Neural cell (in vitro differentiated cells): ENCODE measurements around the gene TMEM132C. TPM values are rescaled to one million over a fixed set of nuclear protein-coding genes. Genes with fewer than 3 reads are reported as not detected.

ENCODE experiments used
- H2AFZ ChIP-seq: fragments of 200-600, 300-800 bp; sonication (generic), shearing (Covaris generic); 2 replicates; pipeline ENCODE4 v1.6.0; 2014; ENCODE audit warnings: low read depth, mild to moderate bottlenecking, antibody characterized with exemption, low read length, moderate library complexity
- H3F3A ChIP-seq: fragments of 200-600 bp; shearing (Covaris generic); 2 replicates; pipeline ENCODE4 v1.6.1; 2016; ENCODE audit warnings: mild to moderate bottlenecking, moderate library complexity, mixed read lengths, antibody characterized with exemption, low read length; ENCODE audit not compliant: insufficient read depth, poor library complexity, severe bottlenecking
- H3K27ac ChIP-seq: fragments of 200-600, 300-800 bp; sonication (generic), shearing (Covaris generic); 2 replicates; pipeline ENCODE4 v1.5.1; 2014; ENCODE audit warnings: mild to moderate bottlenecking, low read length, moderate library complexity
- H3K27me3 ChIP-seq: fragments of 300-800, 200-600 bp; sonication (generic), shearing (Covaris generic); 2 replicates; pipeline ENCODE4 v1.6.0; 2014; ENCODE audit warnings: mild to moderate bottlenecking, low read depth, low read length, moderate library complexity; ENCODE audit not compliant: insufficient read depth
- H3K36me3 ChIP-seq: fragments of 300-800, 200-600 bp; sonication (generic), shearing (Covaris generic); 2 replicates; pipeline ENCODE4 v1.5.1; 2014; ENCODE audit warnings: mild to moderate bottlenecking, antibody characterized with exemption, low read length, moderate library complexity; ENCODE audit not compliant: insufficient read depth
- H3K4me2 ChIP-seq: fragments of 300-800, 200-600 bp; sonication (generic), shearing (Covaris generic); 2 replicates; pipeline ENCODE4 v1.6.0; 2014; ENCODE audit warnings: mild to moderate bottlenecking, low read length
- H3K4me3 ChIP-seq: fragments of 300-800, 200-600 bp; sonication (generic), shearing (Covaris generic); 2 replicates; pipeline ENCODE4 v1.5.1; 2014; ENCODE audit warnings: mild to moderate bottlenecking, low read length, moderate library complexity
- H3K79me2 ChIP-seq: fragments of 200-600 bp; shearing (Covaris generic); replicated peaks from 2 replicates; pipeline ENCODE4 v1.6.0; 2014; ENCODE audit warnings: mild to moderate bottlenecking, low read length, moderate library complexity; ENCODE audit not compliant: insufficient read depth
- H3K9ac ChIP-seq: fragments of 300-800, 200-600 bp; sonication (generic), shearing (Covaris generic); 2 replicates; pipeline ENCODE4 v1.6.1; 2016; ENCODE audit warnings: mild to moderate bottlenecking, low read length, mixed read lengths
- H3K9me2 ChIP-seq: fragments of 200-600 bp; shearing (Covaris generic); 2 replicates; pipeline ENCODE4 v1.6.1; 2016; ENCODE audit warnings: mild to moderate bottlenecking, low read length, mixed read lengths; ENCODE audit not compliant: insufficient read depth
- H3K9me3 ChIP-seq: fragments of 200-600, 300-800 bp; sonication (generic), shearing (Covaris generic); 2 replicates; pipeline ENCODE4 v1.6.1; 2016; ENCODE audit warnings: mild to moderate bottlenecking, mixed run types, low read length, moderate library complexity, mixed read lengths
- H4K20me1 ChIP-seq: fragments of 200-600 bp; shearing (Covaris generic); 2 replicates; pipeline ENCODE4 v1.6.1; 2016; ENCODE audit warnings: mild to moderate bottlenecking, mixed run types; ENCODE audit not compliant: insufficient read depth
- CTCF ChIP-seq: fragments of 450-650 bp; IDR thresholded peaks from 2 replicates; pipeline ENCODE4 v1.5.1; 2014; ENCODE audit warnings: antibody characterized with exemption, mild to moderate bottlenecking, moderate library complexity; ENCODE audit not compliant: poor library complexity, severe bottlenecking
- EP300 ChIP-seq: fragments of 450-650 bp; conservative IDR thresholded peaks from 2 replicates; pipeline ENCODE4 v1.6.1; 2014; ENCODE audit warnings: antibody characterized with exemption, mild to moderate bottlenecking, moderate library complexity; ENCODE audit not compliant: poor library complexity, severe bottlenecking
- EZH2 ChIP-seq: fragments of 200-600, 300-800 bp; shearing (Covaris generic), sonication (generic); IDR thresholded peaks from 2 replicates; pipeline ENCODE4 v1.6.1; 2014; ENCODE audit warnings: antibody characterized with exemption, low read length, borderline replicate concordance, mild to moderate bottlenecking; ENCODE audit not compliant: insufficient read depth, poor library complexity, severe bottlenecking
- MXI1 ChIP-seq: fragments of 450-650 bp; conservative IDR thresholded peaks from 2 replicates; pipeline ENCODE4 v1.6.1; 2014; ENCODE audit warnings: antibody characterized with exemption, mild to moderate bottlenecking; ENCODE audit not compliant: poor library complexity, severe bottlenecking
- POLR2AphosphoS5 ChIP-seq: IDR thresholded peaks from 2 replicates; pipeline ENCODE4 v1.6.1; 2012
- RAD21 ChIP-seq: fragments of 450-650 bp; conservative IDR thresholded peaks from 2 replicates; pipeline ENCODE4 v1.6.1; 2014; ENCODE audit warnings: antibody characterized with exemption, mild to moderate bottlenecking, moderate library complexity
- REST ChIP-seq: IDR thresholded peaks from 2 replicates; pipeline ENCODE4 v1.6.1; 2012; ENCODE audit warnings: borderline replicate concordance
- SMC3 ChIP-seq: fragments of 450-650 bp; conservative IDR thresholded peaks from 2 replicates; pipeline ENCODE4 v1.6.1; 2014; ENCODE audit warnings: antibody characterized with exemption, mild to moderate bottlenecking, moderate library complexity; ENCODE audit not compliant: poor library complexity
- TAF1 ChIP-seq: IDR thresholded peaks from 2 replicates; pipeline ENCODE4 v1.6.1; 2012; ENCODE audit warnings: low read depth
- polyA plus RNA-seq: library from polyadenylated mRNA; depleted of rRNA; stranded (reverse); fragments of >200 nt; gene quantifications from 2 replicates; pipeline ENCODE4 v1.2.3, GENCODE V29; 2014

TMEM132C gene
- polyA plus RNA-seq, 1 donor from 2014 or later = 0.06 TPM

GRCh38 chr12:128623748-128624147, 356.8 kb downstream of the TMEM132C start:
- Histone ChIP-seq H2AFZ (no peak overlapping the region), H3F3A (no peaks in the 10 kb centered on the region), H3K27ac (no peak overlapping the region), H3K9ac (no peak overlapping the region), H3K9me3 (no peaks in the 10 kb centered on the region), H3K4me2 (no peak overlapping the region), H3K4me3 (no peak overlapping the region), H3K79me2 (no peaks in the 10 kb centered on the region), H3K27me3 (no peaks in the 10 kb centered on the region), H3K36me3 (no peaks in the 10 kb centered on the region), H4K20me1 (no peaks in the 10 kb centered on the region), H3K9me2 (no peaks in the 10 kb centered on the region)
- no peak for TF ChIP-seq SMC3

- no peaks in the 10 kb centered on the region for H3K36me3 ChIP-seq
- no peak overlapping the region for H2AFZ ChIP-seq
- no peak for TF ChIP-seq SMC3
- TF ChIP-seq EZH2 = no peak
- TF ChIP-seq REST = no peak
- no peak for TF ChIP-seq TAF1
- TF ChIP-seq MXI1 = no peak
- no peak for TF ChIP-seq CTCF
- no peak for TF ChIP-seq POLR2AphosphoS5
- TF ChIP-seq RAD21 = no peak
- no peak for TF ChIP-seq EP300
- no peaks in the 10 kb centered on the region for H4K20me1 ChIP-seq
- H3F3A ChIP-seq = no peaks in the 10 kb centered on the region
- no peaks in the 10 kb centered on the region for H3K27me3 ChIP-seq
- H3K9me2 ChIP-seq = no peaks in the 10 kb centered on the region
- H3K4me2 ChIP-seq = no peak overlapping the region
- no peaks in the 10 kb centered on the region for H3K9me3 ChIP-seq
- H3K79me2 ChIP-seq = no peaks in the 10 kb centered on the region
- no peak overlapping the region for H3K4me3 ChIP-seq
- H3K9ac ChIP-seq = no peak overlapping the region
- H3K27ac ChIP-seq = no peak overlapping the region
These were observed 359.9 kb downstream of the TMEM132C start for GRCh38 chr12:128626808-128627320.

GRCh38 chr12:128627659-128628058, 360.7 kb downstream of the TMEM132C start:
- H3F3A ChIP-seq = no peaks in the 10 kb centered on the region
- TF ChIP-seq EP300 (no peak), SMC3 (no peak), EZH2 (no peak), TAF1 (no peak), MXI1 (no peak), CTCF (no peak), REST (no peak), RAD21 (no peak), POLR2AphosphoS5 (no peak)
- H3K9me3 ChIP-seq = no peaks in the 10 kb centered on the region
- H3K36me3 ChIP-seq = no peaks in the 10 kb centered on the region
- H2AFZ ChIP-seq = no peak overlapping the region
- no peaks in the 10 kb centered on the region for H4K20me1 ChIP-seq
- H3K4me2 ChIP-seq = no peak overlapping the region
- H3K9me2 ChIP-seq = no peaks in the 10 kb centered on the region
- no peaks in the 10 kb centered on the region for H3K79me2 ChIP-seq
- H3K27me3 ChIP-seq = no peaks in the 10 kb centered on the region
- H3K9ac ChIP-seq = no peak overlapping the region
- H3K27ac ChIP-seq = no peak overlapping the region
- H3K4me3 ChIP-seq = no peak overlapping the region
